HG03095 (cell line): ENCODE data around the gene CKMT2.

Experiments used
- ATAC-seq: cut with Tn5 transposase; IDR thresholded peaks from one replicate; pipeline ENCODE4 v1.9.1; 2021; ENCODE audit warnings: moderate library complexity; ENCODE audit not compliant: unreplicated experiment

Gene CKMT2

GRCh38 chr5:81302596-81302995, 69.5 kb downstream of the CKMT2 start:
- no peak for ATAC-seq

GRCh38 chr5:81303563-81303962, 70.4 kb downstream of the CKMT2 start:
- no peak for ATAC-seq

GRCh38 chr5:81305785-81306184, 72.7 kb downstream of the CKMT2 start:
- no peak for ATAC-seq

GRCh38 chr5:81308836-81309235, 75.7 kb downstream of the CKMT2 start:
- ATAC-seq = no peak

GRCh38 chr5:81310402-81311063, 77.4 kb downstream of the CKMT2 start:
- ATAC-seq = no peak

GRCh38 chr5:81313278-81313677, 80.2 kb downstream of the CKMT2 start:
- no peak for ATAC-seq

- ATAC-seq = no peak
Measured at GRCh38 chr5:81313686-81314085, 80.6 kb downstream of the CKMT2 start.

- ATAC-seq = no peak
Measured at GRCh38 chr5:81314581-81314980, 81.5 kb downstream of the CKMT2 start.

GRCh38 chr5:81315336-81315735, 82.2 kb downstream of the CKMT2 start:
- ATAC-seq = no peak

- no peak for ATAC-seq
Measured at GRCh38 chr5:81315830-81316229, 82.7 kb downstream of the CKMT2 start.
